HEK293T (cell line): ENCODE measurements around the gene PTPRE.

Source experiments
- ARNT ChIP-seq: fragments of 450-650 bp; IDR thresholded peaks from 2 replicates; pipeline ENCODE4 v1.6.1; 2017; ENCODE audit warnings: mild to moderate bottlenecking
- BHLHE40 ChIP-seq: fragments of 450-650 bp; IDR thresholded peaks from 2 replicates; pipeline ENCODE4 v1.6.1; 2016; ENCODE audit warnings: mild to moderate bottlenecking, moderate library complexity, borderline replicate concordance
- ELF4 ChIP-seq: fragments of 450-650 bp; IDR thresholded peaks from 2 replicates; pipeline ENCODE4 v1.6.1; 2017; ENCODE audit warnings: antibody characterized with exemption
- FOXA1 ChIP-seq: fragments of 450-650 bp; IDR thresholded peaks from 2 replicates; pipeline ENCODE4 v1.6.1; 2016; ENCODE audit warnings: mild to moderate bottlenecking
- FOXK2 ChIP-seq: fragments of 450-650 bp; IDR thresholded peaks from 2 replicates; pipeline ENCODE4 v1.6.1; 2016; ENCODE audit warnings: mild to moderate bottlenecking
- FOXM1 ChIP-seq: fragments of 450-650 bp; IDR thresholded peaks from 2 replicates; pipeline ENCODE4 v1.6.1; 2017; ENCODE audit warnings: mild to moderate bottlenecking, borderline replicate concordance
- HDGF ChIP-seq: fragments of 450-650 bp; IDR thresholded peaks from 2 replicates; pipeline ENCODE4 v1.6.1; 2017; ENCODE audit warnings: antibody characterized with exemption, borderline replicate concordance
- L3MBTL2 ChIP-seq: fragments of 450-650 bp; conservative IDR thresholded peaks from 2 replicates; pipeline ENCODE4 v1.6.1; 2016; ENCODE audit warnings: mild to moderate bottlenecking
- LEF1 ChIP-seq: fragments of 450-650 bp; IDR thresholded peaks from 2 replicates; pipeline ENCODE4 v1.6.1; 2017; ENCODE audit warnings: mild to moderate bottlenecking, borderline replicate concordance
- NFRKB ChIP-seq: fragments of 450-650 bp; IDR thresholded peaks from 2 replicates; pipeline ENCODE4 v1.6.1; 2016; ENCODE audit warnings: mild to moderate bottlenecking, moderate library complexity
- SP1 ChIP-seq: fragments of 450-650 bp; IDR thresholded peaks from 2 replicates; pipeline ENCODE4 v1.6.1; 2017
- TF ChIP-seq, protein P1 (sequence below): fragments of 450-650 bp; IDR thresholded peaks from 2 replicates; pipeline ENCODE4 v1.6.1; 2016

DNA sequence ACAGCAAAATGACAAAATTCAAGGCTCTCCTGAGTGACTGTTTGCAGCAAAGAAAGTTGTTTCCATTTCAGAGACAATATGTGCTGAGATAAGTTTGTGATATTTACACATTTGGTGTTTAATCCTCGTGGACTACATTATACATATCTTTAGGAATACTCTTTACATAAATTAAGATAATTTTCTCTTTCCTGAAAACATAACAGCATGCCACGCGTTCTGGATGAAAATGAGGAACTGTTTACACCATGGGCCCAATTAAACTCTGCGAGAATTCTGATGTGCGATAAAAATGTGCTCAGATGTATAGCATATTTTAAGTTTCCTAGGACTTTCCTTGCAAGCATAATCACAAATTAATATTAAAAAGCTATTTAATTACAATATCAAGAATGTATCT lies 26.4 kb downstream of the PTPRE start:
- TF ChIP-seq ARNT = no peak
- TF ChIP-seq FOXM1 = no peak
- no peak for TF ChIP-seq BHLHE40
- no peak for TF ChIP-seq ELF4
- no peak for TF ChIP-seq SP1
- TF ChIP-seq HDGF = no peak
- TF ChIP-seq FOXA1 = no peak
- TF ChIP-seq L3MBTL2 = no peak
- no peak for TF ChIP-seq NFRKB
- TF ChIP-seq FOXK2 = no peak
- TF ChIP-seq, protein P1, sequence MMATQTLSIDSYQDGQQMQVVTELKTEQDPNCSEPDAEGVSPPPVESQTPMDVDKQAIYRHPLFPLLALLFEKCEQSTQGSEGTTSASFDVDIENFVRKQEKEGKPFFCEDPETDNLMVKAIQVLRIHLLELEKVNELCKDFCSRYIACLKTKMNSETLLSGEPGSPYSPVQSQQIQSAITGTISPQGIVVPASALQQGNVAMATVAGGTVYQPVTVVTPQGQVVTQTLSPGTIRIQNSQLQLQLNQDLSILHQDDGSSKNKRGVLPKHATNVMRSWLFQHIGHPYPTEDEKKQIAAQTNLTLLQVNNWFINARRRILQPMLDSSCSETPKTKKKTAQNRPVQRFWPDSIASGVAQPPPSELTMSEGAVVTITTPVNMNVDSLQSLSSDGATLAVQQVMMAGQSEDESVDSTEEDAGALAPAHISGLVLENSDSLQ = no peak
- TF ChIP-seq LEF1 = no peak
